Muscle layer of colon (tissue), 2 donors: ENCODE measurements around the gene ACP1.

Experiments
- H3K27ac ChIP-seq: one replicate; pipeline ENCODE4 v1.7.0; 2013; ENCODE audit warnings: low read depth, mild to moderate bottlenecking, low read length, moderate library complexity
- H3K27me3 ChIP-seq, 2 donors: one replicate each; pipeline ENCODE4 v1.7.0; 2013; ENCODE audit warnings: low read length in 2 of 2, mild to moderate bottlenecking in 2 of 2; ENCODE audit not compliant: insufficient read depth in 2 of 2, control insufficient read depth in 1 of 2
- H3K36me3 ChIP-seq: one replicate; pipeline ENCODE4 v1.7.0; 2013; ENCODE audit warnings: mild to moderate bottlenecking, low read length; ENCODE audit not compliant: insufficient read depth
- H3K4me1 ChIP-seq: one replicate; pipeline ENCODE4 v1.7.0; 2013; ENCODE audit warnings: mild to moderate bottlenecking, low read length; ENCODE audit not compliant: insufficient read depth
- H3K4me3 ChIP-seq, 2 donors: one replicate each; pipeline ENCODE4 v1.7.0; 2013; ENCODE audit warnings: low read length in 2 of 2, low read depth in 1 of 2, mild to moderate bottlenecking in 1 of 2, moderate library complexity in 1 of 2
- H3K9ac ChIP-seq: one replicate; pipeline ENCODE4 v1.7.0; 2013; ENCODE audit warnings: low read length
- H3K9me3 ChIP-seq: one replicate; pipeline ENCODE4 v1.7.0; 2013; ENCODE audit warnings: mild to moderate bottlenecking, low read length
- donor health status: abdominal sarcoma.
- donor health status: Adenocarcinoma of cecum.

Gene ACP1

GRCh38 chr2:271917-272316, 7.2 kb downstream of the ACP1 start:
- Histone ChIP-seq H3K36me3 (peaks cover 21% of the 10 kb centered on the region), H3K4me1 (no peaks in the 10 kb centered on the region), H3K4me3 (no peak overlapping the region), H3K27ac (no peak overlapping the region), H3K9ac (no peak overlapping the region), H3K9me3 (no peaks in the 10 kb centered on the region), H3K27me3 (no peaks in the 10 kb centered on the region)

GRCh38 chr2:273333-273732, 8.6 kb downstream of the ACP1 start:
- Histone ChIP-seq H3K27ac (no peak overlapping the region), H3K4me1 (no peaks in the 10 kb centered on the region), H3K9ac (no peak overlapping the region), H3K27me3 (no peaks in the 10 kb centered on the region), H3K9me3 (no peaks in the 10 kb centered on the region), H3K4me3 (no peak overlapping the region), H3K36me3 (peaks cover 26% of the 10 kb centered on the region)

GRCh38 chr2:274503-274902, 9.8 kb downstream of the ACP1 start:
- no peaks in the 10 kb centered on the region for H3K9me3 ChIP-seq
- no peaks in the 10 kb centered on the region for H3K4me1 ChIP-seq
- H3K4me3 ChIP-seq: no peak overlapping the region
- no peak overlapping the region for H3K27ac ChIP-seq
- no peak overlapping the region for H3K9ac ChIP-seq
- H3K36me3 ChIP-seq: peaks cover 29% of the 10 kb centered on the region
- no peaks in the 10 kb centered on the region for H3K27me3 ChIP-seq

- Histone ChIP-seq H3K4me3 (no peak overlapping the region), H3K36me3 (peaks cover 36% of the 10 kb centered on the region), H3K4me1 (no peaks in the 10 kb centered on the region), H3K9ac (no peak overlapping the region), H3K27ac (no peak overlapping the region), H3K9me3 (no peaks in the 10 kb centered on the region), H3K27me3 (no peaks in the 10 kb centered on the region)
Measured at GRCh38 chr2:275466-275865, 10.7 kb downstream of the ACP1 start.

- no peak overlapping the region for H3K9ac ChIP-seq
- H3K27me3 ChIP-seq: no peaks in the 10 kb centered on the region
- H3K4me3 ChIP-seq: no peak overlapping the region
- H3K27ac ChIP-seq: no peak overlapping the region
- no peaks in the 10 kb centered on the region for H3K4me1 ChIP-seq
- H3K36me3 ChIP-seq: peaks cover 29% of the 10 kb centered on the region
- no peaks in the 10 kb centered on the region for H3K9me3 ChIP-seq
Measured at GRCh38 chr2:278312-278926, 13.7 kb downstream of the ACP1 start.

- H3K4me3 ChIP-seq: no peak overlapping the region
Measured at GRCh38 chr2:278927-279320, 14.2 kb downstream of the ACP1 start.

GRCh38 chr2:279366-279765, 14.6 kb downstream of the ACP1 start:
- H3K4me1 ChIP-seq: no peaks in the 10 kb centered on the region
- H3K9me3 ChIP-seq: no peaks in the 10 kb centered on the region
- no peaks in the 10 kb centered on the region for H3K27me3 ChIP-seq
- H3K4me3 ChIP-seq: no peak overlapping the region
- H3K27ac ChIP-seq: no peak overlapping the region
- peaks cover 28% of the 10 kb centered on the region for H3K36me3 ChIP-seq
- no peak overlapping the region for H3K9ac ChIP-seq

More at GRCh38 chr2:278927-279320, 14.2 kb downstream of the ACP1 start:
- H3K27me3 ChIP-seq: no peaks in the 10 kb centered on the region
- H3K4me1 ChIP-seq: no peaks in the 10 kb centered on the region
- no peaks in the 10 kb centered on the region for H3K9me3 ChIP-seq
- H3K36me3 ChIP-seq: peaks cover 28% of the 10 kb centered on the region
- no peak overlapping the region for H3K27ac ChIP-seq
- no peak overlapping the region for H3K9ac ChIP-seq

- peaks cover 28% of the 10 kb centered on the region for H3K36me3 ChIP-seq
- H3K27ac ChIP-seq: no peak overlapping the region
- H3K9ac ChIP-seq: no peak overlapping the region
- no peaks in the 10 kb centered on the region for H3K4me1 ChIP-seq
- no peaks in the 10 kb centered on the region for H3K27me3 ChIP-seq
- no peak overlapping the region for H3K4me3 ChIP-seq
- no peaks in the 10 kb centered on the region for H3K9me3 ChIP-seq
Measured at GRCh38 chr2:279956-280649, 15.4 kb downstream of the ACP1 start.

GRCh38 chr2:280650-281110, 15.9 kb downstream of the ACP1 start:
- Histone ChIP-seq H3K27ac (no peak overlapping the region), H3K36me3 (peaks cover 28% of the 10 kb centered on the region), H3K4me1 (no peaks in the 10 kb centered on the region), H3K9ac (no peak overlapping the region), H3K9me3 (no peaks in the 10 kb centered on the region), H3K27me3 (no peaks in the 10 kb centered on the region), H3K4me3 (no peak overlapping the region)

- Histone ChIP-seq H3K4me3 (no peak overlapping the region), H3K4me1 (no peaks in the 10 kb centered on the region), H3K9ac (no peak overlapping the region), H3K36me3 (peaks cover 22% of the 10 kb centered on the region), H3K9me3 (no peaks in the 10 kb centered on the region), H3K27me3 (no peaks in the 10 kb centered on the region), H3K27ac (no peak overlapping the region)
Measured at GRCh38 chr2:281381-281780, 16.6 kb downstream of the ACP1 start.

- no peak overlapping the region for H3K27ac ChIP-seq
- no peak overlapping the region for H3K4me3 ChIP-seq
- no peaks in the 10 kb centered on the region for H3K4me1 ChIP-seq
- H3K36me3 ChIP-seq: peaks cover 16% of the 10 kb centered on the region
- no peaks in the 10 kb centered on the region for H3K9me3 ChIP-seq
- H3K9ac ChIP-seq: no peak overlapping the region
- H3K27me3 ChIP-seq: peaks cover 6 to 8% of the 10 kb centered on the region in 2 donors
Measured at GRCh38 chr2:282371-283263, 17.9 kb downstream of the ACP1 start.
